HG02870 (cell line): Measurements from ENCODE around the gene L2HGDH.

Experiments
- ATAC-seq: cut with Tn5 transposase; IDR thresholded peaks from one replicate; pipeline ENCODE4 v1.9.1; 2021; ENCODE audit warnings: mild to moderate bottlenecking, moderate library complexity; ENCODE audit not compliant: unreplicated experiment

L2HGDH gene

GRCh38 chr14:50299585-50299984 is 12.4 kb downstream of the L2HGDH start:
- no peak for ATAC-seq

GRCh38 chr14:50290306-50290705 is 21.7 kb downstream of the L2HGDH start:
- ATAC-seq = no peak

- ATAC-seq = no peak
Observed at GRCh38 chr14:50288146-50288545, 23.9 kb downstream of the L2HGDH start.

- no peak for ATAC-seq
Observed at GRCh38 chr14:50285861-50286260, 26.2 kb downstream of the L2HGDH start.

- no peak for ATAC-seq
Observed at GRCh38 chr14:50272498-50272897, 39.5 kb downstream of the L2HGDH start.

- ATAC-seq = no peak
Observed at GRCh38 chr14:50270932-50271331, 41.1 kb downstream of the L2HGDH start.

- no peak for ATAC-seq
Observed at GRCh38 chr14:50265029-50265428, 47.0 kb downstream of the L2HGDH start.

- ATAC-seq = no peak
Observed at GRCh38 chr14:50263321-50263720, 48.7 kb downstream of the L2HGDH start.

- no peak for ATAC-seq
Observed at GRCh38 chr14:50262865-50263264, 49.2 kb downstream of the L2HGDH start.

GRCh38 chr14:50260511-50260910 is 51.5 kb downstream of the L2HGDH start:
- ATAC-seq = no peak

GRCh38 chr14:50260072-50260471 is 52.0 kb downstream of the L2HGDH start:
- no peak for ATAC-seq

- no peak for ATAC-seq
Observed at GRCh38 chr14:50257732-50258131, 54.3 kb downstream of the L2HGDH start.

GRCh38 chr14:50254248-50254647 is 57.8 kb downstream of the L2HGDH start:
- no peak for ATAC-seq

- ATAC-seq = no peak
Observed at GRCh38 chr14:50249136-50249775, 62.8 kb downstream of the L2HGDH start.

GRCh38 chr14:50247245-50247644 is 64.8 kb downstream of the L2HGDH start:
- ATAC-seq = no peak

GRCh38 chr14:50242566-50243310 is 69.3 kb downstream of the L2HGDH start:
- ATAC-seq = no peak

- no peak for ATAC-seq
Observed at GRCh38 chr14:50242096-50242495, 69.9 kb downstream of the L2HGDH start.

GRCh38 chr14:50237427-50237826 is 74.6 kb downstream of the L2HGDH start:
- no peak for ATAC-seq

GRCh38 chr14:50233951-50234250 is 78.1 kb downstream of the L2HGDH start:
- ATAC-seq = no peak

- ATAC-seq = no peak
Observed at GRCh38 chr14:50233166-50233950, 78.7 kb downstream of the L2HGDH start.

- no peak for ATAC-seq
Observed at GRCh38 chr14:50232276-50232642, 79.8 kb downstream of the L2HGDH start.
